ENCODE measurements around the gene TNNT3. TPM values are rescaled to one million over a fixed set of nuclear protein-coding genes. Genes with fewer than 3 reads are reported as not detected.
"Not testable (repeated sequence)": the region's sequence is repeated elsewhere in the genome, so short reads cannot be mapped to it uniquely, and the experiment has no call there.

TNNT3 gene
- total RNA-seq, 2 experiments from 2014 or later, result 19.1 to 21.9 TPM

GRCh38 chr11:1873048-1873812 is 46.3 kb upstream of the TNNT3 start:
- intact Hi-C loops (cut with DNase I, micrococcal nuclease), result no loop called here
- Mint-ChIP-seq H3K9me3 (no peaks in the 10 kb centered on the region), H3K4me3 (no peak overlapping the region), H3K27ac (peak overlapping the region; percentile 78), H3K4me1 (ENCODE audit: low read depth) (peaks cover 50% of the 10 kb centered on the region), H3K36me3 (ENCODE audit: low read depth) (peaks cover 14% of the 10 kb centered on the region), H3K27me3 (no peaks in the 10 kb centered on the region)
- H3K4me3 ChIP-seq (ENCODE audit: low read length), result no peak overlapping the region
- ATAC-seq (ENCODE audit: poor library complexity) (no peak), DNase-seq (peak in 1 of 14 experiments; percentile 0)
- H3K27me3 ChIP-seq (ENCODE audit: control insufficient read depth in 1 of 2, insufficient read depth in 2 of 2, low read length in 2 of 2), result no peaks in the 10 kb centered on the region
- TF ChIP-seq, protein P1, sequence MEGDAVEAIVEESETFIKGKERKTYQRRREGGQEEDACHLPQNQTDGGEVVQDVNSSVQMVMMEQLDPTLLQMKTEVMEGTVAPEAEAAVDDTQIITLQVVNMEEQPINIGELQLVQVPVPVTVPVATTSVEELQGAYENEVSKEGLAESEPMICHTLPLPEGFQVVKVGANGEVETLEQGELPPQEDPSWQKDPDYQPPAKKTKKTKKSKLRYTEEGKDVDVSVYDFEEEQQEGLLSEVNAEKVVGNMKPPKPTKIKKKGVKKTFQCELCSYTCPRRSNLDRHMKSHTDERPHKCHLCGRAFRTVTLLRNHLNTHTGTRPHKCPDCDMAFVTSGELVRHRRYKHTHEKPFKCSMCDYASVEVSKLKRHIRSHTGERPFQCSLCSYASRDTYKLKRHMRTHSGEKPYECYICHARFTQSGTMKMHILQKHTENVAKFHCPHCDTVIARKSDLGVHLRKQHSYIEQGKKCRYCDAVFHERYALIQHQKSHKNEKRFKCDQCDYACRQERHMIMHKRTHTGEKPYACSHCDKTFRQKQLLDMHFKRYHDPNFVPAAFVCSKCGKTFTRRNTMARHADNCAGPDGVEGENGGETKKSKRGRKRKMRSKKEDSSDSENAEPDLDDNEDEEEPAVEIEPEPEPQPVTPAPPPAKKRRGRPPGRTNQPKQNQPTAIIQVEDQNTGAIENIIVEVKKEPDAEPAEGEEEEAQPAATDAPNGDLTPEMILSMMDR (IDR thresholded peaks at IDR 0.05), result no peak
- H3K4me1 ChIP-seq (ENCODE audit: insufficient read depth, low read length), result peaks cover 88% of the 10 kb centered on the region
- H3K36me3 ChIP-seq (ENCODE audit: insufficient read depth, low read length), result peaks cover 12% of the 10 kb centered on the region
- no peaks in the 10 kb centered on the region for H3K9me3 ChIP-seq (ENCODE audit: control insufficient read depth in 1 of 2, insufficient read depth in 1 of 2, low read length in 2 of 2)
- peak overlapping the region in 1 of 2 donors; percentile 35 for H3K27ac ChIP-seq (ENCODE audit: low read depth in 1 of 2, low read length in 2 of 2)
- POLR2A ChIA-PET, result interaction anchor here (1.4 kb wide), 1 partner anchor 20 kb away, joined by 4 read pairs; the partner anchor contains the start of gene LSP1
- CTCF ChIA-PET, result no interaction called here

GRCh38 chr11:1873813-1874150 is 45.7 kb upstream of the TNNT3 start:
- POLR2A ChIA-PET; H3K4me3 ChIP-seq (ENCODE audit: low read length); H3K9me3 Mint-ChIP-seq; H3K27ac ChIP-seq (ENCODE audit: low read depth in 1 of 2, low read length in 2 of 2); intact Hi-C loops (cut with DNase I, micrococcal nuclease); H3K9me3 ChIP-seq (ENCODE audit: control insufficient read depth in 1 of 2, insufficient read depth in 1 of 2, low read length in 2 of 2); H3K27me3 ChIP-seq (ENCODE audit: control insufficient read depth in 1 of 2, insufficient read depth in 2 of 2, low read length in 2 of 2); CTCF ChIA-PET; H3K27me3 Mint-ChIP-seq; ATAC-seq (ENCODE audit: poor library complexity); H3K4me3 Mint-ChIP-seq: not testable (repeated sequence)
- peaks cover 14% of the 10 kb centered on the region for H3K36me3 Mint-ChIP-seq (ENCODE audit: low read depth)
- H3K27ac Mint-ChIP-seq, result peak overlapping the region; percentile 78
- Histone ChIP-seq H3K4me1 (ENCODE audit: insufficient read depth, low read length) (peaks cover 87% of the 10 kb centered on the region), H3K36me3 (ENCODE audit: insufficient read depth, low read length) (peaks cover 12% of the 10 kb centered on the region)
- H3K4me1 Mint-ChIP-seq (ENCODE audit: low read depth), result peaks cover 50% of the 10 kb centered on the region
- DNase-seq, result peak in 1 of 14 experiments; percentile 0

DNA sequence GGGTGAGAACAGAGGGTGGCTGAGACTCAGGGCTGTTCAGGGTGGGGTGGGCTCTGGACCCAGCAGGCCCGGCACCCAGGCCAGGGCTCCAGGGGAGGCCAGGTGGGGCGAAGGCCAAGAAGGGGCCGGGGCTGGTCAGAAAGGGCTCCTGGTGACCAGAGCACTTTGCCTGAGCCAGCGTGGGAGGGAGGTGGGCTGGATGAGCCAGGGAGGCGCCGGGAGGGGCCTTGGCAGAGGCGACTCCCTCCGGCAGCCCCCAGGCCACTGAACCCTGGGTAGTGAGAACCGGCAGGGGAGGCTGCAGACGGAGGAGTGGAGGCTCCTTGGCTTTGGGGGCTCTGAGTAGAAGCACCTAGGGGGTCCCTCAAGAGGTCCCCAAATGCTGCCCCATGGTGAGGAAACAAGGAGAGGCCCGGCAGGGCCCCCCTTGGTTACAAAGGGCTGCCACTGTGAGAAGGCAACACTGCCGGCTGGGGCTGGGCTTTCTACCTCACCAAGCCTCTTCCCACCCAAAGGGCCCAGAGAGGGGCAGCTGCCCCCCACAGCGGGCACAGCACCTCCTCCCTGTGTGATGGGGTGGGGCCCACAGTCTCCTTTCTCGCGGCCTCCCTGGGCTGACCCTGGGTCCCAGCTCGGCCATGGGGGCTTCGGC is 44.9 kb upstream of the TNNT3 start:
- H3K9me3 Mint-ChIP-seq; H3K27me3 ChIP-seq (ENCODE audit: control insufficient read depth in 1 of 2, insufficient read depth in 2 of 2, low read length in 2 of 2); CTCF ChIA-PET; H3K27me3 Mint-ChIP-seq; H3K27ac Mint-ChIP-seq; H3K4me3 Mint-ChIP-seq; H3K4me3 ChIP-seq (ENCODE audit: low read length); H3K9me3 ChIP-seq (ENCODE audit: control insufficient read depth in 1 of 2, insufficient read depth in 1 of 2, low read length in 2 of 2); ATAC-seq (ENCODE audit: poor library complexity); intact Hi-C loops (cut with DNase I, micrococcal nuclease): not testable (repeated sequence)
- Histone ChIP-seq H3K4me1 (ENCODE audit: insufficient read depth, low read length) (peaks cover 80% of the 10 kb centered on the region), H3K27ac (ENCODE audit: low read depth in 1 of 2, low read length in 2 of 2) (peak overlapping the region in 1 of 2 donors; percentile 21), H3K36me3 (ENCODE audit: insufficient read depth, low read length) (peaks cover 13% of the 10 kb centered on the region)
- H3K36me3 Mint-ChIP-seq (ENCODE audit: low read depth), result peaks cover 14% of the 10 kb centered on the region
- DNase-seq, result peak in 2 of 14 experiments; percentile 0
- H3K4me1 Mint-ChIP-seq (ENCODE audit: low read depth), result peaks cover 42% of the 10 kb centered on the region
- POLR2A ChIA-PET, result interaction anchor here (0.6 to 1.4 kb wide), 2 partner anchors 8 to 43 kb away, joined by 3 to 4 read pairs; no protein-coding TSS in a partner anchor

DNA sequence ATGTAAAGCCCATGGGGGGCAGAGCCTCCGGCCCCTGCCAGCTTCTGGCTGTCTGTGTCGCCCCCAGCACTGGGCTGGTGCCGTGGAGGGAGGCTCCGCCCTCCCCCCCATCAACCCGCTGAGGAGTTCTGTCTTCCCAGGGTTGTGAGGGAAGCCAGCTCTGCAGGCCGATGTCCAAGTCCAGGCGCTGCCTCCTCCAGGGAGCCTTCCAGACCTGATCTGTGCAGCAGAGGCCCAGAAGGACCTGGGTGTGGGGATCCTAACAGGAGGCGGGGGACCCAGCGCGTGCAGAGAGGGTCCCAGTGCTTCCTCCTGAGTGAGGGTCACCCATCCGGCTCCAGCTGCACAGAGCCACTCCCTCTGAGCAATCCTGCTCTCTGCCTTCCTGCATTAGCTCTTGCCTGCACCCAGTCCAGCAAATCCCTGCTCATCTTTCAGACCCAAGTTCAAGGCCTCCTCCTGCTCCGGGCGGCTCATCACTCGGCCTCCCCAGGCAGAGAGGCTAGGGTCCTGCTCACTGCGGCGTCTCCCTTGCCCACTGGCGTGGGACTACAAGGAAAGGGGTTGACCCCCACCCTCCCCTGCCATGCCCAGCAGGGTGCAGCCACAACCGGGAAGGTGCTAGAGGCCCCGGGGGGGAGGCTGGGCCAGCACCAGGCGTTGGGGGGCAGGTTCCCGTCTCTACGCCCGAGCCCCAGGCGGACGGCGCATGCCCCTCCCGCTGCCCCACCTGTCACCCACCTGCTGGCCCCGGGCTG is 44.2 kb upstream of the TNNT3 start:
- no peaks in the 10 kb centered on the region for H3K27me3 ChIP-seq (ENCODE audit: control insufficient read depth in 1 of 2, insufficient read depth in 2 of 2, low read length in 2 of 2)
- intact Hi-C loops (cut with DNase I, micrococcal nuclease), result no loop called here
- peaks cover 18% of the 10 kb centered on the region for H3K36me3 ChIP-seq (ENCODE audit: insufficient read depth, low read length)
- Mint-ChIP-seq H3K36me3 (ENCODE audit: low read depth) (peaks cover 19% of the 10 kb centered on the region), H3K4me1 (ENCODE audit: low read depth) (peaks cover 35% of the 10 kb centered on the region), H3K9me3 (no peaks in the 10 kb centered on the region), H3K27ac (peak overlapping the region; percentile 68), H3K27me3 (no peaks in the 10 kb centered on the region), H3K4me3 (no peak overlapping the region)
- ATAC-seq (ENCODE audit: poor library complexity), result no peak
- TF ChIP-seq, protein P1 (IDR thresholded peaks at IDR 0.05), result no peak
- ChIA-PET POLR2A (interaction anchor here (1.4 kb wide), 1 partner anchor 42 kb away, joined by 3 read pairs; no protein-coding TSS in a partner anchor), CTCF (no interaction called here)
- H3K27ac ChIP-seq (ENCODE audit: low read depth in 1 of 2, low read length in 2 of 2), result no peak overlapping the region
- H3K9me3 ChIP-seq (ENCODE audit: control insufficient read depth in 1 of 2, insufficient read depth in 1 of 2, low read length in 2 of 2), result no peaks in the 10 kb centered on the region
- no peak overlapping the region for H3K4me3 ChIP-seq (ENCODE audit: low read length)
- peak in 1 of 14 experiments; percentile 0 for DNase-seq
- peaks cover 80% of the 10 kb centered on the region for H3K4me1 ChIP-seq (ENCODE audit: insufficient read depth, low read length)

GRCh38 chr11:1875851-1876301 is 43.6 kb upstream of the TNNT3 start:
- peaks cover 20% of the 10 kb centered on the region for H3K36me3 Mint-ChIP-seq (ENCODE audit: low read depth)
- H3K27ac Mint-ChIP-seq; intact Hi-C loops (cut with DNase I, micrococcal nuclease); H3K9me3 ChIP-seq (ENCODE audit: control insufficient read depth in 1 of 2, insufficient read depth in 1 of 2, low read length in 2 of 2); ATAC-seq (ENCODE audit: poor library complexity); H3K4me3 Mint-ChIP-seq; CTCF ChIA-PET; H3K4me3 ChIP-seq (ENCODE audit: low read length); H3K9me3 Mint-ChIP-seq; H3K27me3 ChIP-seq (ENCODE audit: control insufficient read depth in 1 of 2, insufficient read depth in 2 of 2, low read length in 2 of 2); H3K27me3 Mint-ChIP-seq: not testable (repeated sequence)
- Histone ChIP-seq H3K36me3 (ENCODE audit: insufficient read depth, low read length) (peaks cover 24% of the 10 kb centered on the region), H3K4me1 (ENCODE audit: insufficient read depth, low read length) (peaks cover 80% of the 10 kb centered on the region), H3K27ac (ENCODE audit: low read depth in 1 of 2, low read length in 2 of 2) (peak overlapping the region in 1 of 2 donors; percentile 13)
- peak in 2 of 14 experiments; percentile 0 to 12 for DNase-seq
- H3K4me1 Mint-ChIP-seq (ENCODE audit: low read depth), result peaks cover 34% of the 10 kb centered on the region
- POLR2A ChIA-PET, result interaction anchor here (1.1 to 1.7 kb wide), 3 partner anchors 22 to 41 kb away, joined by 3 to 7 read pairs (median 5); no protein-coding TSS in a partner anchor
